Large intestine (tissue), 3 donors: ENCODE measurements around the gene C10orf67. TPM values are rescaled to one million over a fixed set of nuclear protein-coding genes. Genes with fewer than 3 reads are reported as not detected.
"Not testable (repeated sequence)": the region's sequence is repeated elsewhere in the genome, so short reads cannot be mapped to it uniquely, and the experiment has no call there.

Experiments
- DNase-seq, 2 donors: peaks; one replicate each; pipeline versions ENCODE4 v3.0.0 to v3.0.0-alpha.2; 2013
- H3K27ac ChIP-seq: one replicate; pipeline ENCODE4 v1.5.1; 2013; ENCODE audit warnings: low read length
- H3K27me3 ChIP-seq: 2 replicates; pipeline ENCODE4 v1.6.1; 2013; ENCODE audit warnings: low read length; ENCODE audit not compliant: control insufficient read depth, insufficient read depth
- H3K36me3 ChIP-seq: 2 replicates; pipeline ENCODE4 v1.6.1; 2013; ENCODE audit warnings: low read length; ENCODE audit not compliant: control insufficient read depth, insufficient read depth
- H3K4me1 ChIP-seq: one replicate; pipeline ENCODE4 v1.6.1; 2013; ENCODE audit warnings: low read length; ENCODE audit not compliant: control insufficient read depth, insufficient read depth
- H3K4me3 ChIP-seq: one replicate; pipeline ENCODE4 v1.5.1; 2013; ENCODE audit warnings: low read length
- H3K9me3 ChIP-seq: one replicate; pipeline ENCODE4 v1.6.1; 2013; ENCODE audit warnings: mild to moderate bottlenecking, low read depth, low read length, moderate library complexity; ENCODE audit not compliant: control insufficient read depth
- WGBS: methylation state at CpG from one replicate; pipeline ENCODE4 v1.1.5; 2013; ENCODE audit warnings: low lambda C conversion rate; ENCODE audit not compliant: insufficient coverage; 5-methylcytosine and 5-hydroxymethylcytosine counted together
- polyA plus RNA-seq: library from polyadenylated mRNA; unstranded; fragments of 120-200 nt; gene quantifications from one replicate; pipeline ENCODE4 v1.2.1, GENCODE V29; 2013

The C10orf67 gene
- polyA plus RNA-seq, 1 donor = 0.27 TPM

GRCh38 chr10:23280419-23281043 lies 64.1 kb downstream of the C10orf67 start:
- H3K27me3 ChIP-seq = peaks cover 2% of the 10 kb centered on the region
- H3K27ac ChIP-seq = no peak overlapping the region
- H3K36me3 ChIP-seq = no peaks in the 10 kb centered on the region
- no peaks in the 10 kb centered on the region for H3K4me1 ChIP-seq
- WGBS = 33% methylated on average over 1 of the region's 7 CpGs
- no peak overlapping the region for H3K4me3 ChIP-seq
- DNase-seq = no peak
- no peaks in the 10 kb centered on the region for H3K9me3 ChIP-seq

DNA sequence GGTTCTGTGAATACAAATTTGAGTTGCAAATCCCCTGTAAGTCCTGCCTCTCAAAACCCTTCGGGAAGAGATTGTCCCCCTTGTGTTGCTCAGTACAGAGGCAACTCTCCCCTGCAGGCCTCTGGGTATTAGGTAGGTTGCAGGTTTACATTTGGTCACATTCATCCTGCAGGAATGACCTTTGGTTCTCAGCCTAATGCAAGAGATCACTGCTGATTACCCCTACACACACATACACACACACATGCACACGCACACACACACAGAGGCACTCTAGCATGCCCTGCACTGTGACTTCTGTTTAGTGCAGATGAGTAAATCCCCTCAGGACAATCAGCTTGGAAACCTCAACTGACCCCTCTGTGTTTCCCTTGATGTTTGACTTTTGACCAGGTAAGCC lies 69.2 kb downstream of the C10orf67 start:
- H3K4me3 ChIP-seq = no peak overlapping the region
- no peak for DNase-seq
- H3K27ac ChIP-seq = no peak overlapping the region
- WGBS = 40% methylated on average over 1 of the region's 2 CpGs
- H3K9me3 ChIP-seq = no peaks in the 10 kb centered on the region
- H3K36me3 ChIP-seq = no peaks in the 10 kb centered on the region
- peaks cover 2% of the 10 kb centered on the region for H3K27me3 ChIP-seq
- H3K4me1 ChIP-seq = no peaks in the 10 kb centered on the region

- not testable (repeated sequence) for H3K27ac ChIP-seq, H3K36me3 ChIP-seq, H3K27me3 ChIP-seq, DNase-seq, H3K4me3 ChIP-seq, H3K9me3 ChIP-seq, H3K4me1 ChIP-seq
- WGBS = no CpG with 5 or more reads among the region's 9 CpGs
Observed at GRCh38 chr10:23274179-23274578, 70.4 kb downstream of the C10orf67 start.

DNA sequence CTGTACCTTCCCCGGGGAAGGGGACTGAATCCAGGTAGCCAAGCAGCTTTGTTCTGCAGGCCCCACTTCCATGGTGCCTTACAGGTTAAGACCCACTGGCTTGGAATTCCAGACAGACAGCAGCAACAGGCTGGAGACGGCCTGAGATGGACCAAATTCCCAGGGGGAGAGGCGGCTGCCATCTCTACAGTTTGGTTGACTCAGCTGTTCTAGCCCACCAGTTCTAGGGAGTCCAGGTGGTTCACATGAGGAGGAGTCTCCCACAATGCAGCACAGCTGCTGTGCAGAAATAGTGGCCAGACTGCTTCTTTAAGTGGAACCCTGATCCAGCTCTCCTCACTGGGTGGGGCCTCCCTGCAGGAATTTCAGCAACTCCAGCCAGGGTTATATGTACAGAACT lies 74.1 kb downstream of the C10orf67 start:
- no peaks in the 10 kb centered on the region for H3K9me3 ChIP-seq
- no peak for DNase-seq
- no peaks in the 10 kb centered on the region for H3K27me3 ChIP-seq
- no peak overlapping the region for H3K27ac ChIP-seq
- H3K4me3 ChIP-seq = no peak overlapping the region
- H3K36me3 ChIP-seq = no peaks in the 10 kb centered on the region
- no CpG with 5 or more reads among the region's 3 CpGs for WGBS
- no peaks in the 10 kb centered on the region for H3K4me1 ChIP-seq

GRCh38 chr10:23263441-23264164 lies 81.0 kb downstream of the C10orf67 start:
- H3K4me3 ChIP-seq = no peak overlapping the region
- 77% methylated on average over 5 of the region's 9 CpGs for WGBS
- H3K4me1 ChIP-seq = no peaks in the 10 kb centered on the region
- DNase-seq = no peak
- no peaks in the 10 kb centered on the region for H3K36me3 ChIP-seq
- H3K27me3 ChIP-seq = no peaks in the 10 kb centered on the region
- no peak overlapping the region for H3K27ac ChIP-seq
- H3K9me3 ChIP-seq = no peaks in the 10 kb centered on the region

DNA sequence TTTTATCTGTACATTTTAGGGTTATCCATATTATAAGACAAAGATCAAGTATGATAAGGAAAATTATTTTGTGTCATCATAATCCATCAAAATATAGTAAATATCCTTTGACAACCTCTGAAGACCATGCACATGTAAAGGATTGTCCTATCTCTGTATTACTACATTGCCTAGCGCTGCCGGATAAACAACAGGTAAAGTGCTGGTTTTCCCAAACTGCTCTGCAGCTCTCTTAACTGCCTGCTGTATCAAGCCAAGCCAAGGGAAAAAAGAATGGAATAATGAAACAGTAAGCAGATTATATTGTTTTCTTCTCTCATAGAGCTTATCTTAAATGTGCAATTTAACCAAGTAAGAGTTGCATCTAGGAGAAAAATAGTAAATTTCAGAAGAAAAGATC lies 81.7 kb downstream of the C10orf67 start:
- Histone ChIP-seq H3K9me3 (no peaks in the 10 kb centered on the region), H3K27ac (no peak overlapping the region), H3K4me1 (no peaks in the 10 kb centered on the region), H3K36me3 (no peaks in the 10 kb centered on the region), H3K4me3 (no peak overlapping the region), H3K27me3 (no peaks in the 10 kb centered on the region)
- DNase-seq = no peak
- no CpG with 5 or more reads among the region's 2 CpGs for WGBS

DNA sequence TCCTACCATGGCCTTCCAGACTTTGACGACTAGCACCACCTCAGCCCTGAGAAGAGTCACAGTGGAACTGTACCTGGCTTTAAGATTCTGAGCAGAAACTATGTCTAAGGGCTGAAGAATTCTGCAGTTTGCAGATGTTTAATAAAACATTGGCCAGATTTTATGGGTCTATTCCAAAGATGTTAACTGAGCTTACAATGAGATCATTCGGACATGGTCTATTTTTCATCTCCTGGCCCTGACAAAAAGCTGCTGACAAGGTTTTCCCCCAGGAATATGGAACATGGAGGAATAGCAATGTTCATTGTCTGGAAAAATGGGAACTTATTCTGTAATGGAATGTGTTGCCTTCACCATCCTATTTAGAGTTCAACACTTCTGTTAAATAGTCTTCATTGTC lies 86.1 kb downstream of the C10orf67 start:
- 100% methylated on average over 1 of the region's 2 CpGs for WGBS

GRCh38 chr10:23253780-23254179 lies 90.8 kb downstream of the C10orf67 start:
- Histone ChIP-seq H3K36me3 (no peaks in the 10 kb centered on the region), H3K27ac (no peak overlapping the region), H3K4me3 (no peak overlapping the region), H3K4me1 (no peaks in the 10 kb centered on the region), H3K27me3 (no peaks in the 10 kb centered on the region), H3K9me3 (no peaks in the 10 kb centered on the region)
- WGBS = 40% methylated on average over 1 of the region's 2 CpGs
- no peak for DNase-seq

More for the DNA sequence above, 86.1 kb downstream of the C10orf67 start:
- Histone ChIP-seq H3K4me3 (no peak overlapping the region), H3K27me3 (no peaks in the 10 kb centered on the region), H3K36me3 (no peaks in the 10 kb centered on the region), H3K27ac (no peak overlapping the region), H3K9me3 (no peaks in the 10 kb centered on the region), H3K4me1 (no peaks in the 10 kb centered on the region)
- no peak for DNase-seq

DNA sequence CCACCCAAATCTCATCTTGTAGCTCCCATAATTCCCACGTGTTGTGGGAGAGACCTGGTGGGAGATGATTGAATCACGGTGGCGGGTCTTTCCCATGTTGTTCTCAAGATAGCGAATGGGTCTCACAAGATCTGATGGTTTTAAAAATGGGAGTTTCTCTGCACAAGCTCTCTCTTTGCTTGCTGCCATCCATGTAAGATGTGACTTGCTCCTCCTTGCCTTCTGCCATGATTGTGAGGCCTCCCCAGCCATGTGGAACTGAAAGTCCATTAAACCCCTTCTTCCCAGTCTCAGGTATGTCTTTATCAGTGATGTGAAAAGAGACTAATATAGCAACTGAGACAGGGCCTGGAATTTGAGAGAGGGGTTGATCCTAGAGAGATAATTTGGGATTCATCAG lies 91.7 kb downstream of the C10orf67 start:
- not testable (repeated sequence) for H3K27ac ChIP-seq, DNase-seq, H3K36me3 ChIP-seq, H3K9me3 ChIP-seq, H3K4me1 ChIP-seq, H3K27me3 ChIP-seq, H3K4me3 ChIP-seq
- no CpG with 5 or more reads among the region's 4 CpGs for WGBS

GRCh38 chr10:23241779-23242178 lies 102.8 kb downstream of the C10orf67 start:
- not testable (repeated sequence) for H3K9me3 ChIP-seq, H3K4me1 ChIP-seq, H3K27ac ChIP-seq, H3K4me3 ChIP-seq, H3K36me3 ChIP-seq, DNase-seq, H3K27me3 ChIP-seq
- WGBS = no CpG with 5 or more reads among the region's 1 CpG

GRCh38 chr10:23238015-23238414 lies 106.6 kb downstream of the C10orf67 start:
- Histone ChIP-seq H3K9me3 (no peaks in the 10 kb centered on the region), H3K4me1 (no peaks in the 10 kb centered on the region)
- no peak for DNase-seq

More at GRCh38 chr10:23238015-23238414, 106.6 kb downstream of the C10orf67 start:
- Histone ChIP-seq H3K27me3 (no peaks in the 10 kb centered on the region), H3K36me3 (no peaks in the 10 kb centered on the region), H3K4me3 (no peak overlapping the region), H3K27ac (no peak overlapping the region)
- no CpG with 5 or more reads among the region's 3 CpGs for WGBS
